IgD-negative memory B cell (primary cell): Measurements from ENCODE around the gene ARIH2. TPM values are rescaled to one million over a fixed set of nuclear protein-coding genes. Genes with fewer than 3 reads are reported as not detected.
A peak's percentile ranks its signal among the peaks of the same experiment; 100 is the strongest.

Experiments used
- H3K27ac Mint-ChIP-seq, 3 donors: one replicate each; pipeline ENCODE4 v1.8.0; 2020 to 2022; ENCODE audit warnings: mild to moderate bottlenecking in 3 of 3, mixed read lengths in 3 of 3, moderate library complexity in 1 of 3
- H3K27me3 Mint-ChIP-seq: one replicate; pipeline ENCODE4 v1.8.0; 2021; ENCODE audit warnings: mixed read lengths
- H3K36me3 Mint-ChIP-seq: one replicate; pipeline ENCODE4 v1.8.0; 2020; ENCODE audit warnings: mild to moderate bottlenecking, mixed read lengths
- H3K4me1 Mint-ChIP-seq, 3 donors: one replicate each; pipeline ENCODE4 v1.8.0; 2020 to 2022; ENCODE audit warnings: mixed read lengths in 3 of 3, mild to moderate bottlenecking in 1 of 3
- H3K4me3 Mint-ChIP-seq, 4 donors: one replicate each; pipeline ENCODE4 v1.8.0; 2020 to 2022; ENCODE audit warnings: mild to moderate bottlenecking in 4 of 4, mixed read lengths in 4 of 4, moderate library complexity in 3 of 4
- H3K9me3 Mint-ChIP-seq, 3 donors: one replicate each; pipeline ENCODE4 v1.8.0; 2020 to 2021; ENCODE audit warnings: mixed read lengths in 3 of 3, mild to moderate bottlenecking in 1 of 3
- polyA plus RNA-seq: library from polyadenylated mRNA; unstranded; fragments of 300-500 nt; fragmentation: Illumina TruSeq; gene quantifications from one replicate; pipeline ENCODE4 v1.2.3, GENCODE V29; 2021

The ARIH2 gene
- polyA plus RNA-seq, 1 donor from 2014 or later = 88.4 TPM

- H3K27me3 Mint-ChIP-seq = no peaks in the 10 kb centered on the region
- H3K4me1 Mint-ChIP-seq = peaks cover 17 to 26% (median 25%) of the 10 kb centered on the region in 3 donors
- no peaks in the 10 kb centered on the region for H3K9me3 Mint-ChIP-seq
- H3K4me3 Mint-ChIP-seq = peak overlapping the region in 3 of 4 donors; percentile 4 to 99 (median 81)
- H3K27ac Mint-ChIP-seq = no peak overlapping the region
- H3K36me3 Mint-ChIP-seq = no peaks in the 10 kb centered on the region
These were observed 90.8 kb downstream of the ARIH2 start for GRCh38 chr3:49009396-49009795.

- H3K4me3 Mint-ChIP-seq = peak overlapping the region in 2 of 4 donors; percentile 42 to 58
- H3K36me3 Mint-ChIP-seq = no peaks in the 10 kb centered on the region
- H3K9me3 Mint-ChIP-seq = no peaks in the 10 kb centered on the region
These were observed 93.9 kb downstream of the ARIH2 start for GRCh38 chr3:49012441-49013017.

DNA sequence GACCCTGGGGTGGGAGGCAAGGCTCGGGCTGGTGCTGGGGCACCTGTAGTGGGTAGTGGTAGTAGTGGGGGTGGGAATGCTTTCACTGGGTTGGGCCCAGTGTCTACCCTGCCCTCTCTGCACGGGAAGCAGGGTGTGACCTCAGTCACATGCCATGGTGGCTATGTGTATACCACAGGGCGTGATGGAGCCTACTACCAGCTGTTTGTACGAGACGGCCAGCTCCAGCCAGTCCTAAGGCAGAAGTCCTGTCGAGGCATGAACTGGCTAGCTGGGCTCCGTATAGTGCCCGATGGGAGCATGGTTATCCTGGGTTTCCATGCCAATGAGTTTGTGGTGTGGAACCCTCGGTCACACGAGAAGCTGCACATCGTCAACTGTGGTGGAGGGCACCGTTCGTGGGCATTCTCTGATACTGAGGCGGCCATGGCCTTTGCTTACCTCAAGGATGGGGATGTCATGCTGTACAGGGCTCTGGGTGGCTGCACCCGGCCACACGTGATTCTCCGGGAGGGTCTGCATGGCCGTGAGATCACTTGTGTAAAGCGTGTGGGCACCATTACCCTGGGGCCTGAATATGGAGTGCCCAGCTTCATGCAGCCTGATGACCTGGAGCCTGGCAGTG lies 94.6 kb downstream of the ARIH2 start:
- H3K27ac Mint-ChIP-seq = peak overlapping the region in 2 of 3 donors; percentile 47 to 84
- H3K4me3 Mint-ChIP-seq = no peak overlapping the region
- H3K4me1 Mint-ChIP-seq = peaks cover 8 to 20% (median 13%) of the 10 kb centered on the region in 3 donors
- no peaks in the 10 kb centered on the region for H3K36me3 Mint-ChIP-seq
- H3K27me3 Mint-ChIP-seq = no peaks in the 10 kb centered on the region
- no peaks in the 10 kb centered on the region for H3K9me3 Mint-ChIP-seq

More at GRCh38 chr3:49012441-49013017, 93.9 kb downstream of the ARIH2 start:
- Mint-ChIP-seq H3K27me3 (no peaks in the 10 kb centered on the region), H3K4me1 (peaks cover 12 to 24% (median 17%) of the 10 kb centered on the region in 3 donors), H3K27ac (peak overlapping the region in 2 of 3 donors; percentile 47 to 51)

DNA sequence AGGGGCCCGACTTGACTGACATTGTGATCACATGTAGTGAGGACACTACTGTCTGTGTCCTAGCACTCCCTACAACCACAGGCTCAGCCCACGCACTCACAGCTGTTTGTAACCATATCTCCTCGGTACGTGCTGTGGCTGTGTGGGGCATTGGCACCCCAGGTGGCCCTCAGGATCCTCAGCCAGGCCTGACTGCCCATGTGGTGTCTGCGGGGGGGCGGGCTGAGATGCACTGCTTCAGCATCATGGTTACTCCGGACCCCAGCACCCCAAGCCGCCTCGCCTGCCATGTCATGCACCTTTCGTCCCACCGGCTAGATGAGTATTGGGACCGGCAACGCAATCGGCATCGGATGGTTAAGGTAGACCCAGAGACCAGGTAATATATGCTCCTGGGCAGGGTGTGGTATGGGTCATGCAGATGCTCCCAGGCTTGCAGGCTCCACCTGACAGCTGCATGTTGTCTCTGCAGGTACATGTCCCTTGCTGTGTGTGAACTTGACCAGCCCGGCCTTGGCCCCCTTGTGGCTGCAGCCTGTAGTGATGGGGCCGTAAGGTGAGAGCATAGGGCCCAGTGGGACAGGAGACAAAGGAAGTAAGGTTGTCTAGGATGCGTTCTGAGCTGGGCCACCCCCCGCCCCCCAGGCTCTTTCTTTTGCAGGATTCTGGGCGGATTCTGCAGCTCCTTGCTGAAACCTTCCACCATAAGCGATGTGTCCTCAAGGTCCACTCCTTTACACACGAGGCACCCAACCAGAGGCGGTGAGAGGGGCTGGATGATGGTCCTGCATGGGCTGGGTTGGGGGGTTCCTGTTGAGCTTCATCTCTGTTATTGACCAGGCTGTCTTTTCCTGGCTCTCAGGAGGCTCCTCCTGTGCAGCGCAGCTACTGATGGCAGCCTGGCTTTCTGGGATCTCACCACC lies 95.4 kb downstream of the ARIH2 start:
- Mint-ChIP-seq H3K9me3 (no peaks in the 10 kb centered on the region), H3K36me3 (no peaks in the 10 kb centered on the region), H3K27ac (peak overlapping the region in 1 of 3 donors; percentile 84), H3K27me3 (no peaks in the 10 kb centered on the region), H3K4me1 (peaks cover 10 to 13% (median 13%) of the 10 kb centered on the region in 3 donors), H3K4me3 (peak overlapping the region in 1 of 4 donors; percentile 76)

DNA sequence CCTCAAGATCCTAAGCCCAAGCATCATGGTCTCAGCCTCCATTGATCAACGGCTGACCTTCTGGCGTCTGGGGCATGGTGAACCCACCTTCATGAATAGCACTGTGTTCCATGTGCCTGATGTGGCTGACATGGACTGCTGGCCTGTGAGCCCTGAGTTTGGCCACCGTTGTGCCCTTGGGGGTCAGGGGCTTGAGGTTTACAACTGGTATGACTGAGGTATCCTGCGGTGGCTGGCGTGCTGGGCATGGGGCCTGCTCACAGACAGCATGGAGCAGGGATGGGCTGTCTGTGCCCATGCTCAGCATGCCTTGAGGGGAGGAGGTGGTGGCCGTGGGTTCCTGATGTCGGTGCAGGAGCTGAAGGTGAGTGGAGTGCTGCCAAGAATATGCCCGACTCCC lies 96.4 kb downstream of the ARIH2 start:
- Mint-ChIP-seq H3K9me3 (no peaks in the 10 kb centered on the region), H3K4me3 (peak overlapping the region in 2 of 4 donors; percentile 67 to 92), H3K27ac (peak overlapping the region in 1 of 3 donors; percentile 84), H3K36me3 (no peaks in the 10 kb centered on the region), H3K27me3 (no peaks in the 10 kb centered on the region), H3K4me1 (peaks cover 10 to 19% (median 11%) of the 10 kb centered on the region in 3 donors)

GRCh38 chr3:49015765-49016164 lies 97.1 kb downstream of the ARIH2 start:
- Mint-ChIP-seq H3K9me3 (no peaks in the 10 kb centered on the region), H3K27me3 (no peaks in the 10 kb centered on the region), H3K36me3 (no peaks in the 10 kb centered on the region), H3K4me1 (peaks cover 10 to 22% (median 14%) of the 10 kb centered on the region in 3 donors), H3K27ac (peak overlapping the region in 2 of 3 donors; percentile 10 to 96), H3K4me3 (peak overlapping the region in 3 of 4 donors; percentile 50 to 92 (median 66))

GRCh38 chr3:49016414-49017228 lies 98.0 kb downstream of the ARIH2 start:
- no peaks in the 10 kb centered on the region for H3K27me3 Mint-ChIP-seq
- H3K4me1 Mint-ChIP-seq = peaks cover 10 to 22% (median 14%) of the 10 kb centered on the region in 3 donors
- H3K36me3 Mint-ChIP-seq = no peaks in the 10 kb centered on the region
- H3K9me3 Mint-ChIP-seq = no peaks in the 10 kb centered on the region
- peak overlapping the region in 2 of 3 donors; percentile 59 to 96 for H3K27ac Mint-ChIP-seq
- peak overlapping the region in 3 of 4 donors; percentile 68 to 94 (median 92) for H3K4me3 Mint-ChIP-seq

- Mint-ChIP-seq H3K4me3 (peak overlapping the region; percentile 90 to 98 (median 93)), H3K4me1 (peaks cover 10 to 18% (median 10%) of the 10 kb centered on the region in 3 donors), H3K27ac (peak overlapping the region; percentile 19 to 96 (median 63)), H3K27me3 (no peaks in the 10 kb centered on the region), H3K36me3 (no peaks in the 10 kb centered on the region), H3K9me3 (no peaks in the 10 kb centered on the region)
These were observed 98.8 kb downstream of the ARIH2 start for GRCh38 chr3:49017229-49017970.

GRCh38 chr3:49017971-49018706 lies 99.5 kb downstream of the ARIH2 start, which contains the start of gene DALRD3:
Gene DALRD3 (minus strand): TSS chr3:49018580. CDS start chr3:49018564, 16 bp downstream.
- Mint-ChIP-seq H3K4me1 (peaks cover 12 to 21% (median 14%) of the 10 kb centered on the region in 3 donors), H3K27me3 (no peaks in the 10 kb centered on the region), H3K27ac (peak within 1 kb of the TSS; percentile 92 to 96 (median 92)), H3K9me3 (no peaks in the 10 kb centered on the region), H3K4me3 (peak within 1 kb of the TSS; percentile 92 to 98 (median 96)), H3K36me3 (peaks cover 1% of the 10 kb centered on the region)

- Mint-ChIP-seq H3K9me3 (no peaks in the 10 kb centered on the region), H3K4me1 (peaks cover 15 to 24% (median 16%) of the 10 kb centered on the region in 3 donors), H3K27me3 (no peaks in the 10 kb centered on the region), H3K27ac (peak overlapping the region; percentile 92 to 96 (median 92)), H3K4me3 (peak overlapping the region; percentile 92 to 98 (median 96)), H3K36me3 (peaks cover 2% of the 10 kb centered on the region)
These were observed 100.0 kb downstream of the ARIH2 start for GRCh38 chr3:49018707-49019006.

- Mint-ChIP-seq H3K27ac (peak overlapping the region; percentile 92 to 97 (median 93)), H3K36me3 (peaks cover 2% of the 10 kb centered on the region), H3K4me1 (peaks cover 11 to 25% (median 17%) of the 10 kb centered on the region in 3 donors), H3K27me3 (no peaks in the 10 kb centered on the region), H3K9me3 (no peaks in the 10 kb centered on the region), H3K4me3 (peak overlapping the region; percentile 92 to 98 (median 96))
These were observed 101.3 kb downstream of the ARIH2 start for GRCh38 chr3:49019941-49020329.

DNA sequence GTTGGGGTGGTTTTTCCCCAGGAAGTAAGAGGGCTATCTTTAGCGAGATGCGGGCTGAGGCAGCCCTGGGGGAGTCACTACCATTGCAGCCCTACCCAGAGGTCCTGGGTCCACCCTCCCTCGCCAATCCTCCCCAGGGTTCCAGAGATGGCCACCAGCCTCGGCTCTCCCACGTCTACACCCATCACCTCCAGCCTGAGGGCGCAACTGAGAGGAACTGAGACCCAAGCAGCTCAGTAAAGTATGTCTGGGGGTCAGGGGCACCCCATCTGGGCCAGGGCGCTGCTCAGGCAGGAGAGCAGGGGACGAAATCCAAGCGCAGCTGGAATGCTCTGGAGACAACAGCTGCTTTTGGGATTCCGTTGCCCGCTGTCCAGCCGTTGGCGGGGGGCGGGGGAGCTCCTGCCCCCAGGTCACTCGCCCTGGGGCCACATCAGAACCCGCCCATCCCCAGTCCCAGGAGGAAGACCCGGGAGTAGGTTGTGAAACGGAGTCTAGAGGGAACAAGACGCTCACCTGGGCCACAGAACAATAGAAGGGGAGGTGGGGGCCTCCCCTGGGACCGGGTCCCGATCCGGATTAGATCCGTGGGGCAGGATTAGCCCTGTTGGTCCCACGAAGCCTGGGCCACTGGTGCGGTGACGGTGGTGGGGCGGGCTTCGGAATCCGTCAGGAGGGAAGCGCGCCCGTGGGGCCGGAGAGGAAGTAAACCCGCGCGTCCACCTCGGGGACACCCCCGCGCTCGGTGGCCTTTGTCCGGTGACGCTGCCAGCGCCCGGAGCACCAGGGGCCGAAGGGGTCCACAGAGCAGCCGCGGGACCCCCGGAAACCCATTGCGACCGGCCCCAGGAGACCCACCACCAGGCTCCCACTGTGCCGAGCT lies 101.9 kb downstream of the ARIH2 start:
- peak overlapping the region; percentile 92 to 98 (median 96) for H3K4me3 Mint-ChIP-seq
- no peaks in the 10 kb centered on the region for H3K27me3 Mint-ChIP-seq
- H3K9me3 Mint-ChIP-seq = no peaks in the 10 kb centered on the region
- H3K4me1 Mint-ChIP-seq = peaks cover 15 to 31% (median 23%) of the 10 kb centered on the region in 3 donors
- H3K36me3 Mint-ChIP-seq = peaks cover 2% of the 10 kb centered on the region
- peak overlapping the region; percentile 92 to 97 (median 93) for H3K27ac Mint-ChIP-seq
